ENCODE data around the gene COX17.

DNA sequence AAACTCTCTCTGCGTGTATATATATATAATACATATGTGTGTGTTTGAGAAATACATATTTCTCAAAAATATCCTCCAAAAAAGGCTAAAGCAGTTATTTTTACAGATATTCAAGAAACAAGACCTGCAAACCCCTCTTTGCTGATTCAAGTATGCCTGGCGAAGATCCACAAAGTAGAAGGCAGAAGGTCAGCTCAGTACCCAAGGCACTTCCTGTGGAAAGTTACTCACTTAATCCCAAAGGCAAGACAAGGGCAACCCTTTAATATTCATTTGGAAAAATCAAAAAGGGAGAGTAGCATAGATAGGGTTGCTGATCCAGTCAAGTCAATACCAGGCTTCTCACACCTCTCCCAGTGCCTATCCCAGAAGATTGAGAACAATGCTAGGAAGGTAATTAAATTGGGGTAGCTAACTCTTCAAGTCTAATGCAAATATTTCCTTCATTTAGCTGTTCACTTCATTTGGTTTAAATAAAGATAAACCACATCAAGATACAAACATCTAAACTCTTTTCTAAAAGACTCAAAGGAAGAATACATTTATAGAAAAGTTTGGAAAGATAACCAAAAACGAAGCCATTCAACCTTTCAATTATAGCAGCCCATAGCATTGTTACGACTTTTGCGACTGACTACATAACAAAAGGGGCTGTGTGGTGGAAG is 7.2 kb downstream of the COX17 start:
- TF ChIP-seq, protein P1, sequence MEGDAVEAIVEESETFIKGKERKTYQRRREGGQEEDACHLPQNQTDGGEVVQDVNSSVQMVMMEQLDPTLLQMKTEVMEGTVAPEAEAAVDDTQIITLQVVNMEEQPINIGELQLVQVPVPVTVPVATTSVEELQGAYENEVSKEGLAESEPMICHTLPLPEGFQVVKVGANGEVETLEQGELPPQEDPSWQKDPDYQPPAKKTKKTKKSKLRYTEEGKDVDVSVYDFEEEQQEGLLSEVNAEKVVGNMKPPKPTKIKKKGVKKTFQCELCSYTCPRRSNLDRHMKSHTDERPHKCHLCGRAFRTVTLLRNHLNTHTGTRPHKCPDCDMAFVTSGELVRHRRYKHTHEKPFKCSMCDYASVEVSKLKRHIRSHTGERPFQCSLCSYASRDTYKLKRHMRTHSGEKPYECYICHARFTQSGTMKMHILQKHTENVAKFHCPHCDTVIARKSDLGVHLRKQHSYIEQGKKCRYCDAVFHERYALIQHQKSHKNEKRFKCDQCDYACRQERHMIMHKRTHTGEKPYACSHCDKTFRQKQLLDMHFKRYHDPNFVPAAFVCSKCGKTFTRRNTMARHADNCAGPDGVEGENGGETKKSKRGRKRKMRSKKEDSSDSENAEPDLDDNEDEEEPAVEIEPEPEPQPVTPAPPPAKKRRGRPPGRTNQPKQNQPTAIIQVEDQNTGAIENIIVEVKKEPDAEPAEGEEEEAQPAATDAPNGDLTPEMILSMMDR (optimal IDR thresholded peaks at IDR 0.05 in 1 of 3, IDR thresholded peaks at IDR 0.05 in 1 of 3, conservative IDR thresholded peaks at IDR 0.05 in 1 of 3; ENCODE audit: extremely low read depth in 1 of 3, insufficient read depth in 2 of 3, low read length in 3 of 3), result no peak
- TF ChIP-seq EZH2 (IDR thresholded peaks at IDR 0.05; ENCODE audit: low read length), result no peak

Measured in keratinocyte (primary cell).